ENCODE data around the gene HEXD. TPM values are rescaled to one million over a fixed set of nuclear protein-coding genes. Genes with fewer than 3 reads are reported as not detected.

Gene HEXD
- total and polyA plus RNA-seq, 10 of the 15 experiments (the other 5 are each of a cell fraction or from before 2014, with no cell fraction given): 1.6 to 24.2 (median 7.0) TPM

- TF ChIP-seq ASH2L (IDR thresholded peaks at IDR 0.05; ENCODE audit: borderline replicate concordance, low read depth) (no peak), CHD4 (IDR thresholded peaks at IDR 0.05) (no peak), HCFC1 (IDR thresholded peaks at IDR 0.05; ENCODE audit: low read length) (no peak), RAD51 (IDR thresholded peaks at IDR 0.05) (no peak)
These were observed 71.0 kb downstream of the HEXD start (continued) for GRCh38 chr17:82489117-82489516.

DNA sequence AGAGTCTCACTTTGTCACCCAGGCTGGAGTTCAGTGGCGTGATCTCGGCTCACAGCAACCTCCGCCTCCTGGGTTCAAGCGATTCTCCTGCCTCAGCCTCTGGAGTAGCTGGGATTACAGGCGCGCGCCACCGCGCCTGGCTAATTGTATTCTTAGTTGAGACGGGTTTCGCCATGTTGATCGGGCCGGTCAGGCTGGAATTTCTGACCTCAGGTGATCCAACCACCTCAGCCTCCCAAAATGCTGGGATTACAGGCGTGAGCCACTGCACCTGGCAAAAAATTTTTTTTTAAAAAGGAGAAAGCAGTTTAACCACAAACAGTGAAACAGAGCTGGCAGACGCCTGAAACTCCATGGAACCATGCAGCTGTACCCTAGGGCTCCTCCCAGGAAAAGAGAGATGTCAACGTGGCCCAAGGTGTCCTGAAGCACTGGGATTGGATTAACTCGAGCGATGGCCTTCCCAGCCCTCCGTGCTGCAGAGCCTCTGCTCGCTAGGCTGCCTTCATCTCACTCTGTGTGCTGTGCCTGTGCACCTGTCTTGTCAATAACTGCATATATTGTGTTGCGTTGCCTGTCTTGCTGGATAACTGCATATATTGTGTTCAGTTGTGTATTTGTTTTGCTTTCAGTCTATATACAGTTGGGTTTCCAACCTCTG lies 71.8 kb downstream of the HEXD start:
- Histone ChIP-seq H3K9me3 (replicated peaks; ENCODE audit: control insufficient read depth, insufficient read depth, low read length) (no peaks in the 10 kb centered on the region), H3K4me2 (ENCODE audit: control insufficient read depth, insufficient read depth) (no peak overlapping the region)

More for the DNA sequence above, 71.8 kb downstream of the HEXD start:
- Histone ChIP-seq H4K20me1 (ENCODE audit: control insufficient read depth, insufficient read depth) (no peaks in the 10 kb centered on the region), H3K27me3 (replicated peaks in 1 of 2; ENCODE audit: control insufficient read depth in 2 of 2, insufficient read depth in 2 of 2, low read length in 1 of 2) (no peaks in the 10 kb centered on the region), H3K4me3 (no peak overlapping the region), H2AFZ (ENCODE audit: control insufficient read depth, low read depth, low read length) (no peak overlapping the region), H3K4me1 (ENCODE audit: control insufficient read depth, insufficient read depth, low read length) (peaks cover 6% of the 10 kb centered on the region), H3K9ac (ENCODE audit: control insufficient read depth, insufficient read depth, low read length) (no peak overlapping the region), H3K79me2 (ENCODE audit: control insufficient read depth, insufficient read depth, low read length) (no peaks in the 10 kb centered on the region), H3K36me3 (ENCODE audit: control insufficient read depth in 2 of 2, insufficient read depth in 2 of 2, low read length in 1 of 2) (peaks cover 9 to 14% of the 10 kb centered on the region in 2 experiments; a peak in 3 of 4 replicates), H3K27ac (ENCODE audit: control insufficient read depth, insufficient read depth) (no peak overlapping the region)
- RAD21 ChIA-PET (ENCODE audit: unreplicated experiment): no interaction called here
- in situ Hi-C loops (cut with MboI) (no loop called here), intact Hi-C loops (cut with micrococcal nuclease; ENCODE audit: unreplicated experiment) (loop anchor here (5.0 kb wide), 1 partner anchor 138 kb away; no protein-coding TSS in a partner anchor)
- CTCF ChIA-PET: interaction anchor here (0.7 kb wide), 1 partner anchor 61 kb away, joined by 3 read pairs; no protein-coding TSS in a partner anchor
- DNase-seq (ENCODE audit: low read depth, low spot score): no peak
- FAIRE-seq: no peak
- TF ChIP-seq BCL11A (IDR thresholded peaks at IDR 0.05; ENCODE audit: low read depth, low read length) (no peak), HDGF (IDR thresholded peaks at IDR 0.05) (no peak), YY1 (IDR thresholded peaks at IDR 0.05; ENCODE audit: low read depth, low read length) (no peak), MEF2A (IDR thresholded peaks at IDR 0.05; ENCODE audit: insufficient read depth, low read depth, low read length) (no peak), IRF4 (IDR thresholded peaks at IDR 0.05; ENCODE audit: low read depth, low read length) (no peak)
- TF ChIP-seq, protein P1, sequence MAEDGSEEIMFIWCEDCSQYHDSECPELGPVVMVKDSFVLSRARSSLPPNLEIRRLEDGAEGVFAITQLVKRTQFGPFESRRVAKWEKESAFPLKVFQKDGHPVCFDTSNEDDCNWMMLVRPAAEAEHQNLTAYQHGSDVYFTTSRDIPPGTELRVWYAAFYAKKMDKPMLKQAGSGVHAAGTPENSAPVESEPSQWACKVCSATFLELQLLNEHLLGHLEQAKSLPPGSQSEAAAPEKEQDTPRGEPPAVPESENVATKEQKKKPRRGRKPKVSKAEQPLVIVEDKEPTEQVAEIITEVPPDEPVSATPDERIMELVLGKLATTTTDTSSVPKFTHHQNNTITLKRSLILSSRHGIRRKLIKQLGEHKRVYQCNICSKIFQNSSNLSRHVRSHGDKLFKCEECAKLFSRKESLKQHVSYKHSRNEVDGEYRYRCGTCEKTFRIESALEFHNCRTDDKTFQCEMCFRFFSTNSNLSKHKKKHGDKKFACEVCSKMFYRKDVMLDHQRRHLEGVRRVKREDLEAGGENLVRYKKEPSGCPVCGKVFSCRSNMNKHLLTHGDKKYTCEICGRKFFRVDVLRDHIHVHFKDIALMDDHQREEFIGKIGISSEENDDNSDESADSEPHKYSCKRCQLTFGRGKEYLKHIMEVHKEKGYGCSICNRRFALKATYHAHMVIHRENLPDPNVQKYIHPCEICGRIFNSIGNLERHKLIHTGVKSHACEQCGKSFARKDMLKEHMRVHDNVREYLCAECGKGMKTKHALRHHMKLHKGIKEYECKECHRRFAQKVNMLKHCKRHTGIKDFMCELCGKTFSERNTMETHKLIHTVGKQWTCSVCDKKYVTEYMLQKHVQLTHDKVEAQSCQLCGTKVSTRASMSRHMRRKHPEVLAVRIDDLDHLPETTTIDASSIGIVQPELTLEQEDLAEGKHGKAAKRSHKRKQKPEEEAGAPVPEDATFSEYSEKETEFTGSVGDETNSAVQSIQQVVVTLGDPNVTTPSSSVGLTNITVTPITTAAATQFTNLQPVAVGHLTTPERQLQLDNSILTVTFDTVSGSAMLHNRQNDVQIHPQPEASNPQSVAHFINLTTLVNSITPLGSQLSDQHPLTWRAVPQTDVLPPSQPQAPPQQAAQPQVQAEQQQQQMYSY (CRISPR knock-in tag; IDR thresholded peaks at IDR 0.05): no peak
- SMC1A ChIA-PET (ENCODE audit: uncharacterized antibody, unreplicated experiment): no interaction called here
- no peak for ATAC-seq
- no TSS peak for BruUV-seq (replicated peaks)
- WGBS (ENCODE audit: insufficient coverage, insufficient replicate concordance, low lambda C conversion rate, missing lambda C conversion rate): 88% methylated on average over 21 of the region's 21 CpGs
- POLR2A ChIA-PET: no interaction called here

Measured in GM12878 (cell line).